ENCODE measurements around the gene SH2D3C.

DNA sequence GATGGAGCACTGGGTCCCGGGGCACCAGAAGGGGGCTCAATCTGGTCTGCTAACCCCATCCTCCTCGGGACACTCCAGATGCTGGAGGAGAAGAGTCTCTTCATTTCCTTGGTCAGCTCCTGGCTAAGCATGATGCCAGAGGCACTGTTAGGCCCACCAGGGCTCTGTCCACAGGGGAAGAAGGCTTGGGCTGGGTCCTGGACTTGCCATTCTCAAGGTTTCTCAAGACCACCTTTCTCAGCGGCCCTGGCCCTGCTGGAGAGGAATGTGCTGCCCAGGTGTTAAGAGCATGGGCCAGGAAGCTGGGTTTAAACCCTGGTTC, 7.9 kb downstream of the SH2D3C start:
- TF ChIP-seq, protein P1, sequence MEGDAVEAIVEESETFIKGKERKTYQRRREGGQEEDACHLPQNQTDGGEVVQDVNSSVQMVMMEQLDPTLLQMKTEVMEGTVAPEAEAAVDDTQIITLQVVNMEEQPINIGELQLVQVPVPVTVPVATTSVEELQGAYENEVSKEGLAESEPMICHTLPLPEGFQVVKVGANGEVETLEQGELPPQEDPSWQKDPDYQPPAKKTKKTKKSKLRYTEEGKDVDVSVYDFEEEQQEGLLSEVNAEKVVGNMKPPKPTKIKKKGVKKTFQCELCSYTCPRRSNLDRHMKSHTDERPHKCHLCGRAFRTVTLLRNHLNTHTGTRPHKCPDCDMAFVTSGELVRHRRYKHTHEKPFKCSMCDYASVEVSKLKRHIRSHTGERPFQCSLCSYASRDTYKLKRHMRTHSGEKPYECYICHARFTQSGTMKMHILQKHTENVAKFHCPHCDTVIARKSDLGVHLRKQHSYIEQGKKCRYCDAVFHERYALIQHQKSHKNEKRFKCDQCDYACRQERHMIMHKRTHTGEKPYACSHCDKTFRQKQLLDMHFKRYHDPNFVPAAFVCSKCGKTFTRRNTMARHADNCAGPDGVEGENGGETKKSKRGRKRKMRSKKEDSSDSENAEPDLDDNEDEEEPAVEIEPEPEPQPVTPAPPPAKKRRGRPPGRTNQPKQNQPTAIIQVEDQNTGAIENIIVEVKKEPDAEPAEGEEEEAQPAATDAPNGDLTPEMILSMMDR (tag by site-specific recombination; IDR thresholded peaks at IDR 0.05), result no peak
- TF ChIP-seq, protein P2, sequence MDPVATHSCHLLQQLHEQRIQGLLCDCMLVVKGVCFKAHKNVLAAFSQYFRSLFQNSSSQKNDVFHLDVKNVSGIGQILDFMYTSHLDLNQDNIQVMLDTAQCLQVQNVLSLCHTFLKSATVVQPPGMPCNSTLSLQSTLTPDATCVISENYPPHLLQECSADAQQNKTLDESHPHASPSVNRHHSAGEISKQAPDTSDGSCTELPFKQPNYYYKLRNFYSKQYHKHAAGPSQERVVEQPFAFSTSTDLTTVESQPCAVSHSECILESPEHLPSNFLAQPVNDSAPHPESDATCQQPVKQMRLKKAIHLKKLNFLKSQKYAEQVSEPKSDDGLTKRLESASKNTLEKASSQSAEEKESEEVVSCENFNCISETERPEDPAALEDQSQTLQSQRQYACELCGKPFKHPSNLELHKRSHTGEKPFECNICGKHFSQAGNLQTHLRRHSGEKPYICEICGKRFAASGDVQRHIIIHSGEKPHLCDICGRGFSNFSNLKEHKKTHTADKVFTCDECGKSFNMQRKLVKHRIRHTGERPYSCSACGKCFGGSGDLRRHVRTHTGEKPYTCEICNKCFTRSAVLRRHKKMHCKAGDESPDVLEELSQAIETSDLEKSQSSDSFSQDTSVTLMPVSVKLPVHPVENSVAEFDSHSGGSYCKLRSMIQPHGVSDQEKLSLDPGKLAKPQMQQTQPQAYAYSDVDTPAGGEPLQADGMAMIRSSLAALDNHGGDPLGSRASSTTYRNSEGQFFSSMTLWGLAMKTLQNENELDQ (tag by site-specific recombination; IDR thresholded peaks at IDR 0.05; ENCODE audit: low read depth), result no peak
- no peak for TF ChIP-seq ZNF292 (tag by site-specific recombination; IDR thresholded peaks at IDR 0.05; ENCODE audit: borderline replicate concordance, low read depth)
- TF ChIP-seq, protein P3, sequence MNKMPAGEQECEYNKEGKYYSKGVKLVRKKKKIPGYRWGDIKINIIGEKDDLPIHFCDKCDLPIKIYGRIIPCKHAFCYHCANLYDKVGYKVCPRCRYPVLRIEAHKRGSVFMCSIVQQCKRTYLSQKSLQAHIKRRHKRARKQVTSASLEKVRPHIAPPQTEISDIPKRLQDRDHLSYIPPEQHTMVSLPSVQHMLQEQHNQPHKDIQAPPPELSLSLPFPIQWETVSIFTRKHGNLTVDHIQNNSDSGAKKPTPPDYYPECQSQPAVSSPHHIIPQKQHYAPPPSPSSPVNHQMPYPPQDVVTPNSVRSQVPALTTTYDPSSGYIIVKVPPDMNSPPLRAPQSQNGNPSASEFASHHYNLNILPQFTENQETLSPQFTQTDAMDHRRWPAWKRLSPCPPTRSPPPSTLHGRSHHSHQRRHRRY (tag by site-specific recombination; IDR thresholded peaks at IDR 0.05), result no peak

Measured in HEK293 (cell line).